Stimulated activated CD8-positive, alpha-beta memory T cell treated with anti-CD3 and anti-CD28 coated beads, Interleukin-15, amount 100 ng/mL, for 48 hours (primary cell): ENCODE results near the gene SOWAHB.
"Not testable (repeated sequence)": the region's sequence is repeated elsewhere in the genome, so short reads cannot be mapped to it uniquely, and the experiment has no call there.

ENCODE experiments used
- DNase-seq, 2 donors: peaks; one replicate each; pipeline ENCODE4 v3.0.0-alpha.2; 2020; ENCODE audit warnings: low read depth in 2 of 2

Gene SOWAHB

DNA sequence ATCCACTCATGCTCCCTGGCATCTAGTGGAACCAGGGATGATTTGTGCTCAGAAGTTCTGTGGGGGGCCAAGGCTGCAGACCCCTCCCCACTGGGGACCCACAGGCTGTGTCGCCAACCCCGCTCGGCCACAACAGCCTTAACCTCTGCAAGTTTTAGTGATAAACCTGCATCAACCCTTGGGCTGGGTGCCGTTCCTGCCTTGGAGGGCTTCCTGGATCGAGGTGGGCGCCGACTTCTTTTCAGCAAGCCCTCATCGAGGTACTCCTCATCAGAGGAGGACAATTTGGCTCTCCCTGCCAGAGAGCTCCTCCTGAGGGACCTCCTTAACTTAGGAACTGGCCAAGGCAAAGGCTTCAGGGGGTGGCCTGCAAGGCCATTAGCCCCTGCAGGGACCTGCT, 1.9 kb downstream of the SOWAHB start:
- no peak for DNase-seq

DNA sequence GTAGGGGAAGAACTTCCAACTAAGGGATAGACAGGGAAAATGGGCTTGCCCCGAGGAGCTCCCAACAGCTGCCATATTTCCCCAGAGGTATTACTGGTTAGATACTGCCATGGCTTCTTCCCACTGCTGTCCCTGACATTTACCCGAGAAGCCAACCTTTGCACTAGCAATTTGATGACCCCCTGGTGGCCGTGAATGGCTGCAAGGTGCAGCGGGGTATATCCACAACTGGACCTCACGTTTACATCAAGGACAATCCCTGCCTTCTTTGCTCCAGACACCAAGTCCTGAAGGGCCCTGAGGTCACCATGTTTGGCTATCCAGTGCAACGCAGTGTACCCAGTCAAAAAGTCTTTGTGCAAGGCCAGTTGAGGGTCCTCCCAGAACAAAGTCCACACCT, 2.3 kb downstream of the SOWAHB start:
- DNase-seq: no peak

DNA sequence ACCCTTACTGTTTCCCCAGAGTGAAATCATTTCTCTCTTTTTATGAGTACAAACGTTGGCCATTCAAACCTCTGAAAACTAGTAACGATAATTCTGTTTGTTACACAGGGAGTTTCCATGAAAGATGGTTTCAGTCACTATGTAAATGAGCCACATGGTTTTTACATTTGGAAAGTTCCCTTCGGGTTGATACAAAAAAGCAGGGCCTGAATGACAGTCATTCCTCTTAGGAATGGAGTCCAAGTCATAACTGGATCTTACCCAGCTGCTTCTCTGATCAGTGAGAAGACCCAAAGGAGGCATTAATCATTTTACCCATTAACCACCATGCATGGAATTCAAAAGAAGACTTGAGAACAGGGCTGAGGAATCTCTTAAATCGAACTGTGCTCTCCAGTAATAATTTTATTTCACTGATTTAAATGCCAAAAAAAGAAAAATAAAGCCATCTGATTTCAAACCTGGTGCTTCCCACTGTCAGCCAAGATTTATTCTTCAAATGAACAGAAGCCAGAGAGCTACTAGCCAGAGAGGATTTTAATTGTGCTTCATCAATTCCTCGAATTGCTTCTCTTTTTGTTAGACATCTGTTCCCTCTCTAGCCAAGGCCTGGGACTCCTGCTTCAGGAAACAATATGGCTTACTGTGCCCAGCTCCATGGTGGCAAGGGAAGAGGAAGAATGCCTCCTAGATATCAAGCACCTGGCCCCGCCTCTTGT, 3.2 kb downstream of the SOWAHB start:
- DNase-seq: no peak

DNA sequence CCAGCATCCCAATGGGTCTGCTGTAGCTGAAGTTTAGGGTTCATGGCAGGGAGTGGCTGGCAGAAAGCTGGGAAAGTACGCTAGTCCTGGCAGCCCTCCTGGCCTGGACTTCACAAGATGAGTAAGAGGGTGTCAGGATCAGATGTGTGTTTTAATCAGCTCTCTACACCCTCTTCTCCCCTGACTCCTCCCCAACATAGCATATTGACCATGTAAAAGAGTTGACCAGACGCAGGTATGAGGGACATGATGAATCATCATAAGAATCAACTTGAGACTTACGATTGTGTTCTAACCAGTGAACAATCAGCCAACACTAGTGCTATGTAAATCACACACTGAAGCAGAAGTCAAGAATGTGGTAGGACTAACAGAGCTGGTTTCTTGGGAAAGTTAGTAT, 5.3 kb downstream of the SOWAHB start:
- no peak for DNase-seq

DNA sequence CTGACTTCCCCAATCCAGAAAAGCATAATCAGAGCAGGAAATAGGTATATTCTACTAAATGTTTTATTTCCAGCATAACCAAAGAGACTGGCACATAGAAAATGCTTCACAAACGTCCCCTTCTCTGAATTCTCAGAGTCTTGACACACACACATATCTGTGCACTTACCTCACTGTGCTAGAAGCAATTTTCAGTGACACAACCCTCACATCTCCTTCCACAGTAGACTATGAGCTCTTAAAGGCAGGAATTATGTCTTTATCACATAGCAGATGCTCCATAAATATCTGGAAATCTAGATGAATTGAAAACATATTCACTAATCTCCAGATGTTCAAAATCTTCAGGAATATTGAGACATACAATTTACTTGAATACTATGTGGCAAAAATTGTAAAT, 5.9 kb downstream of the SOWAHB start:
- no peak for DNase-seq

DNA sequence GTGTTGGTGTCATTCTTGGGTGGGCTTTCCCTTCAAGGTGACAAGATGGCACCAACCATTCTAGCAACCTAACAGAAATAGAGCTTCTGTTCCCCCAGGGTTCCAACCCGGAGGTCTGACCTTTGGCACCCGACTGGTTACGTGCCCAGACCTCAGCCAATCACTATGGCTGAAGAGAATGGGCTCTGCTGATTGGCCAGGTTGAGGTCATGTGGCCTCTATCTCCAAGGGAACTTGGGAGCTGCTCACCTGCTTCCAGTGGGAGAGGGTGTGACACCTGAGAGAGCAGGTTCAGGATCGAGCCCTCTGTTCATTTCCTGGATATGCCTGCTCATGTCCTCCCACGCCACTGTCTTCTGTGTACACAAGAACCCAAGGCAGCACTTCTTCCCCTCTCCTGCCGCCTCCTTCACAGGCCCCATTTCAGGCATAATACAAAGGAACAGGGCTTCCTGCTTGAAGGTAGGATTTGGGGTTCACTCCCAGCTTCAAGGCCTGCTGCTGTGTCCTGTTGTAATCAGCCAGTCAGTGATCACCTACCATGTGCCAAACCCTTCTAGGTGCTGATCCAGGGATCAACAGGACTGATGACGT, 11.0 kb downstream of the SOWAHB start:
- DNase-seq: no peak

DNA sequence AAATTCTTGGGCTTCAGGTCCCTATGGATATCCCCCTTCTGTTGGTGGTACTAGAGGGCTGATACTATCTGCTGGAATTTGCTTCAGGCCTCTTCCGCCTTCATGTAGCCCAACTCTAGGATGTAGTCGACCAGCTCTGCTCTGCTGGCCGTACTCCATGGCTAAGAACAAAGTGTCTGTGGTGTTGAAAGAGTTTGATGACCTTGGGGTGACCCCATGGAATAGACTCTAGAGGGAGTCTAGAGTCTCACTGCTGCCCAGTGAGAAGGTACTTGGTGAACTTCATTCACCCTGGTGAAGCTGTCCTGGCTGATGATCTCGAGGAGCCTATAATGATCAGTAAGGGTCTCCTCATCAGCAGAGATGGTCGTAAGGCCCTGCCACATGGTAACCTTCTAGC, 11.7 kb downstream of the SOWAHB start:
- no peak for DNase-seq

DNA sequence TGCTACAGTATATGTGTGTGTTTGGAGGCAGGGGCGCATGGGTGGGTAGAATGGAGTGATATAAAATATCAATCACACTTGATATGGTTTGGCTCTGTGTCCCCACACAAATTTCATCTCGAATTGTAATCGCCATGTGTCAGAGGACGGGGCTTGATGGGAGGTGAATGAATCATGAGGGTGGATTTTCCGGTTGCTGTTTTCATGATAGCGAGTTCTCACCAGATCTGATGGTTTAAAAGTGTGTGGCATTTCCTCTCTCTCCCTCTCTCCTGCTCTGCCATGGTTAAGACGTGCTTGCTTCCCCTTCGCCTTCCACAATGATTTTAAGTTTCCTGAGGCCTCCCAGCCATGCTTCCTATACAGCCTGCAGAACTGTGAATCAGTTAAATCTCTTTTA, 14.8 kb downstream of the SOWAHB start:
- no peak for DNase-seq

DNA sequence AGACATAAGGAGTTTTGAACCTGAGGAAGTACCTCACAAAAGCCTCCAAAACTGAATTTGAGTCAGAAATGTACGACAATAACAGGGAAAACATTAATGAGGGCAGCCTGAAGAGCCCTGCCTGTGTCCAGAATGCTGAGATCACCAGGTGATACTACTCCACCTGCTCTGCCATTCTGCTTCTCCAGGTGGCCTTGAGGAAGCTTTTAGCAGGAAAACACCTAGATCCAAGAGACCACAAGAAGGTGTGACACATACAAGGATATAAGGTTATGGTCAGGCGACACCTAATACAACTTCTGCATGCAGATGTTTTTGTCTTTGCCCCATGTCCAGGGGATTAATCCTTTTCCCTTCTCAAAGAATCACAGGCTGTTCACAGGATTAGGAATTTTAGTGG, 15.3 kb downstream of the SOWAHB start:
- DNase-seq: no peak

DNA sequence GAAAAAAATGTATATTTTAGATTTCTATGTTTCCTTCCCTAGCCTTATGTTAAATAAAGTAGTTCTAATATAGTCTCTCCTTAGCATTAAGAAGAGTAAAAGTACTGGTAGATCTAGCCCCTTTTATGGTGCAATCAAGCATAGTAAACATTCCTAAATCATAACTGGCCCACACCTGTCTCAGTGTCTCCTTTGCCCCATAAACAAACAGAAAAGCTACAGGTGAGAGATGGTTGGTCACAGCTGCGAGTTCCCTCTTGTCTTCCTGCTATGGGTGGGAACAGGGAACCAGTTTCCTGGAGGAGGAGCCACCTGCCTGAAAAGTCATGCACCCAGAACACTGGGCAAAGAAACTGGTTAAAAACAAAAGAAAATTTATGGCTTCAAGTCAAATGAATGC, 16.6 kb downstream of the SOWAHB start:
- DNase-seq: no peak

DNA sequence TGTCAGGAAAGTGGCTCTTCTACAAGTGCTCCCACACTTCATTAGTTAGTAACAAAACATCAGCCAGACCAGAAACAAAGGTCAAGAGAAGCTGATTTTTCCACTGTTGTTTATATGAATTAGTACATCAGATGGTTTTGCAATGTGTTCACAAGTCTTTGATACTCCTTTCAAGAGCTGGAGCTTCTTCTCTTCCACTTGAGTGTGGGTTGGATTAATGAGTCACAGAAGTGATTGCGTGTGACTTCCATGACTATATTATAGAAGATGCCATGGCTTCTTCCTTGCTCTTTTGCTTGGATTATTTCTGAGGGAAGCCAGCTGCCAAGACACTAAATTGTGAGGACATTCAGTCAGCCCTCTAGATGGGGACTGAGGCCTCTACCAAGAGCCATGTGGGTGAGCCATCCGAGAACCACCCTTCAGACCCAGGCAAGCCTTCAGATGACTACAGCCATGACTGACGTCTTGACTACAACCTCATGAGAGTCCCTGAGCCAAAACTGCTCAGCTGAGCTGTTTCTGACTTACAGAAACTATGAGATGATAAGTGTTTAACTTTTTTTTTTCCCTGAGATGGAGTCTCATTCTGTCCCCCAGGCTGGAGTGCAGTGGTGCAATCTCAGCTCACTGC, 18.1 kb downstream of the SOWAHB start:
- no peak for DNase-seq

DNA sequence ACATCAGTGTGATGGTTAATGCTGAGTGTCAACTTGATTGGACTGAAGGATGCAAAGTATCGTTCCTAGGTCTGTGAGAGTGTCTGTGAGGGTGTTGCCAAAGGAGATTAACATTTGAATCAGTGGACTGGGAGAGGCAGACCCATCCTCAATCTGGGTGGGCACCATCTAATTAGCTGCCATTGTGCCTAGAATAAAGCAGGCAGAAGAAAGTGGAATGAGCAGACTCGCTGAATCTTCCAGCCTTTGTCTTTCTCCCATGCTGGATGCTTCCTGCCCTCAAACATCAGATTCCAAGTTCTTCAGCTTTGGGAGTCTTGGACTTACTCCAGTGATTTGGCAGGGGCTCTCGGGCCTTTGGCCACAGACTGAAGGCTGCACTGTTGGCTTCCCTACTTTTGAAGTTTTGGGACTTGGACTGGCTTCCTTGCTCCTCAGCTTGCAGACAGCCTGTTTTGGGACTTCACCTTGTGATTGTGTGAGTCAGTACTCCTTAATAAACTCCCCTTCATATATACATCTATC, 19.2 kb downstream of the SOWAHB start:
- not testable (repeated sequence) for DNase-seq

DNA sequence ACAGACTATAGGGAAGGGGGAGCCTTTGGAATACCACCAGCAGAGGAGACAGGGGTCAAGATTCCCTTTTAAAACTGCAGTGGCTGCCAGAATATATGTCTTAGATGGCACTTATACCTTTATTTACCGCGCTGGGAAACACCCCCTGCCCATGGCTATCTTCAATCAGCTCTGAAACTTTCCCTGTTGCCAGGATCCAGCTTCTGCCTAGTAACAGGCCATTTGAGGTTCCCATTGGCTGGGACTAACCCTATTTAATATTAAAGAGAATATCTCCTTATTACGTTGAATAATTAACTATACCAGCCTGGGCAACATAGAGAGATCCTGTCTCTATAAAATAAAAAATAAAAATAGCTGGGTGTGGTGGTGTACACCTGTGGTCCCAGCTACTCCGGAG, 23.8 kb downstream of the SOWAHB start:
- no peak for DNase-seq

DNA sequence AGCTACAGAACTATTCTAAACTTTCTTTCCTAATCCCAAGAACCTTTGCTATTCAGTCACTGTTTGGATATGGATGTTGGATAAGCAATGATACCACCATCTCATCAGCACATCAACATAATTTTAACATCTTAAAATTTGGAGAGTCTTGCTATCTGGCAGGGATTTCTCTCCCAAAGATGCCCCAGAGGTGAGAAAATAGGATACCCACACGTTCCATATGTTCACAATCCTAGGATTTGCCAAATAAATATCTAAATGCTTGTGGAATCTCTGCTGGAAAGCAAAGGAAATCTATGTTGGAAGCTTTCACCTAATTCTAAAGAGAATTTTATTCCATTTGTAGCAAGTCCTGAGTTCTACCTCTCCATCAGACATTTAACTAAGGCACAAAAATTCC, 24.4 kb downstream of the SOWAHB start:
- DNase-seq: no peak

DNA sequence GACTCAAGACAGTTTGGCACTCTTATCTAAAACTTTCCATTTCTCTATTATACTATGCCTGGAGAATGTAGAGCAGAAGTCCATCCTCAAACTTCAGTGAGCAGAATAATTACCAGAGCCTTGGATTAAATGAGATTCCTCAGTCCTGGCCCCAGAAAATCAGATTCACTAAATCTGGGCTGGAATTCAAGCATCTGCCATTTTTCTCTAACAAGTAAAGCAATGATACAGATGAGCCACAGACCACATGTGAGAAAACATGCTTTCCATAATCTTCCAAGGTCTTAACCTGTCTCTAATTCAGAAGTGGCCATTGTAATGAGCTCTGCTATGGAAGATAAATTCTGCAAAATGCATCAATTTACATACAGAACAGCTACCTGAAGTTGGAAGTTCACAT, 25.4 kb downstream of the SOWAHB start:
- DNase-seq: no peak

DNA sequence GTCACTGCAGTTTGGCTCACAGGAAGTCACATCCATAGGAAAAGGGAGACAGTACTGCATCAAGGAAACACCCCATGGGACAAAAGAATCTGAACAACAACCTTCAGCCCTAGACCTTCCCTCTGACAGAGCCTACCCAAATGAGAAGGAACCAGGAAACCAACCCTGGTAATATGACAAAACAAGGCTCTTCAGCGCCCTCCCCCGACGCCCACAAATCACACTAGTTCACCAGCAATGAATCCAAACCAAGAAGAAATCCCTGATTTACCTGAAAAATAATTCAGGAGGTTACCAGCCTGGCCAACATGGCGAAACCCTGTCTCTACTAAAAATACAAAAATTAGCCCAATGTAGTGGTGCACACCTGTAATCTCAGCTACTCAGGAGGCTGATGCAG, 29.2 kb downstream of the SOWAHB start:
- not testable (repeated sequence) for DNase-seq

DNA sequence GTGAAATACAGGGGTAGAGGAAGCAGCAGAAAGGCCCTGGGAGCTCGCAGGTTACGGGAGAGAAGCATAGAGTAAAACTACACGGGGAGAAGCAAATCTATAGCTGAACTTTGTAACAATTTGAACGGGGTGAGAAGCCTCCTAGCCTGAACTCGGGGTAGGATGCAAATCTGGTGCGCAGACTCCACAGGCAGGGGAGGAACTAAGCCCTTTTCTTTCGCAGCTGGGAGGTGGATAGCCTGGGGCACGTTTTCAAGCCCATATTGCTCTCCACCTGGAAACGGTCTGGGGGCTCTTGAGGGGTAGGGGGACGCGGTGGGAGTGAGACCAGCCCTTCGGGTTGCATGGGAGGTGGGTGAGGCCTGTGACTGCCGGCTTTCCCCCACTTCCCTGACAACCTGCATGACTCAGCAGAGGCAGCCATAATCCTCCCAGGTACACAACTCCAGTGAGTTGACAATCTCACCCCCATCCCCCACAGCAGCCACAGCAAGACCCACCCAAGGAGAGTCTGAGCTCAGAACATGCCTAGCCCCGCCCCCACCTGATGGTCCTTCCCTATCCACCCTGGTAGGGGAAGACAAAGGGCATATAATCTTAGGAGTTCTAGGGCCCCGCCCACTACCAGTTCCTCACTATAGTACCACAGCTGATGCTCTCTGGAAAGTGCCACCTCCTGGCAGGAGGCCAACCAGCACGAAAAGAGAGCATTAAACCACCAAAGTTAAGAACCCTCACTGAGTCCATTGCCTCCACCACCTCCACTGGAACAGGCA, 29.9 kb downstream of the SOWAHB start:
- DNase-seq: no peak

DNA sequence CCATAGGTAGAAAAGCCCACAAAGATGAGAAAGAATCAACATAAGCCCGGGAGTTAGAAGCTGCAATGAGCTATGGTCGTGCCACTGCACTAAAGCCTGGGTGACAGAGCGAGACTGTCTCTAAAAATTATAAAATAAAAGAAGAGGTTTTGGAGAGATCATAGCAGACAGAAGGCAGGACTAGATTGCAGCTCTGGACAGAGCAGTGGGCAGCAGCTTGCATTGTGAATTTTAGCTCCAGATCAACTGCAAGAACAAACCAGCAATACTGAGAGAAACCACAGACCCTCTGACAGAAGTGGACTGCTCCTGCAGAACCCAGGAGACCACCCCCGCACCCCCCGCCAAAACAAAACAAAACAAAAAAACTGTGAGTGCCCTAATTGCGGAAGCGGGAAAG, 30.6 kb downstream of the SOWAHB start:
- no peak for DNase-seq

DNA sequence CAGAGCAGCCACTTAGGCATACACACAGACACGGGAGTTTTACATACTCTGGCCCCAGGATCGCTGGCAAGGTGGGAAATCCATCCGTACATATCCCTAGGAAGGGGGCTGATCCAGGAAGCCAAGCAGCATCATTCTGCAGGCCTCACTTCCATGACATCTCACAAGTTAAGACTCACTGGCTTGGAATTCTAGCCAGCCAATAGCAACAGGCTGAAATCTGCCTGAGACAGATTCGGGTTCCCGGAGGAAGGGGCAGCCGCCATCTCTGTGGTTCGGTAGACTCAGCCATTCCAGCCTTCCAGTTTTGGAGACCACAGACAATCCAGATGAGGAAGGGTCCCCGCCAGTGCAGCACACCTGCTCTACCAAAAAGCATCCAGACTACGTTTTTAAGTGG, 31.3 kb downstream of the SOWAHB start:
- DNase-seq: no peak

DNA sequence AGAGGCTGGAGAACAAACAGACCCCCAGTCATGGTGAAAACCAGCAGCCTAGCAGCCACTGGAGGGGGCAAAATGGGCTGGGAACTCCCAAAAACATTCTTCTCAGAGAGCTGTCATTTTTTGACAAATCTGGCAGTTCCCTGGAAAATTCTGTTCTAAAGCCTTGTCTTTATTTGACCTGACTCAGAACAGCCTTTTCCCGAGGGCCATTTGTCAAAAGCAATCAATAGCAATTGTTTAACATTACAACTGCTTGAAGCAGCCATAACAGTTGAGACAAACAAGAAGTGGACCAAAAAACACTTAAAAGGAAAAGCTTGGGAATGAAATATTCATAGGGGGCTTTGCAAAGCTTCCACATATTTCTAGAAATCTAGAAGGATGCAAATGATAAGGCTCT, 39.6 kb downstream of the SOWAHB start:
- DNase-seq: no peak

DNA sequence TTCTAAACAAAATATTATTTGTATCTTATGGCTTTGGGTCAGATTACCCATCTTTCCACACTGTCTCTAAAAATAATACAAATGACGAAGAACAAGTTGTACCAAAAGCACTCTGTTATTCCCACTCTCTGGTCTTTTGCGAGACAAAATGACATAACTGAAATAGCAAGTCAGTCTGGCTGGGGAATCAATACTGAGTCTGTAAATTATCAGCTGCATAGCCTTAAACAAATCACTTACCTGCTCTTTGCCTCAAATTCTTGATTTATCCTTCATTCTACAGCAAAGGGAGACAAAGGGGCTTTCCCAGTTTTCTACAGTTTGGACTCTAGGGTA, 40.9 kb downstream of the SOWAHB start:
- DNase-seq: no peak

DNA sequence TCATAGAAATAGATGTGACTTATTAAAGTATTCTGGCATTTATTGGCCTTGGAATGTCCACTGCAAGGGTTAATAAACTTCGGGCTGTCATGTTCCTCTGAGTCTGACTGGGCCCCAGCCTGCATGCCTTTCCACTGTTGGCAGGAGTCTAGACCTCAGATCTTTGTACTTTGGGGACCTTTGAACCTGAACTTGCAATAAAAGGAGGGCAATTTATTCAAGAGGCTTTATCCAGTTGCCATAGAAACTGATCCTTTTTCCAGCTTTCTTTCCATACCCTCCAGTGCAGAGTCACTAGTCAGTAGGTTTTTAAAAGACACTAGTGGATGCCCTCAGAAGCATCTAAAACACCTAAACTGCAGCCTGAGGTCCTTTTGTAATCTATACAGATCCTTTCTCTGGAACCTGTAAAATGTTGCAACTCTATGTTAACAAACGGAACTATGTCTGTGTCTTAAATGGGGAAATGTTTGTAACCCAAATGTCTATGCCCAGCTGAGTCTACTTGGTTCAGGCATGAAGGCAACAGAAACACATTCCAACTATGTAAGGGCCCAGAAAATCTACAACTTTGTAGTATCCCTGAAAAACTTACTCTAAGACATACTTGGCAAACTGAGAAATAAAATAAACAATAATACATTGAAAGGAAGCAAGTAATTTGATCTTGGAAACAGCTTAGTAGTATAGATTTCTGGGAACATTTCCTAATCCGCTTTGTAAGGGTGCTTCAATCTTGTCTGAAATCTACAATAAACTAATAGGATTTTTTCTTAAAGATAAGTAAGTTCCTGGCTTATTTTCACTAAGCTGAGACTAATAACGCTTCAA, 41.5 kb downstream of the SOWAHB start:
- DNase-seq: no peak
